Right lobe of liver (tissue), 6 donors: ENCODE data around the gene IKBKE. TPM values are rescaled to one million over a fixed set of nuclear protein-coding genes. Genes with fewer than 3 reads are reported as not detected.

Experiments
- ATAC-seq, 4 donors: fragments of 200-7000 bp; cut with Tn5 transposase; one replicate each; pipeline ENCODE4 v1.9.1; 2020; ENCODE audit warnings: mild to moderate bottlenecking in 4 of 4, moderate library complexity in 4 of 4
- DNase-seq, 3 donors: peaks; one replicate each; pipeline ENCODE4 v3.0.0-alpha.2; 2020
- H3K27ac ChIP-seq, 3 donors: fragments of 200-600 bp; one replicate each; pipeline ENCODE4 v1.8.0; 2022
- H3K27me3 ChIP-seq, 2 donors: fragments of 200-600 bp; one replicate each; pipeline ENCODE4 v1.8.0; 2022
- H3K36me3 ChIP-seq, 4 donors: fragments of 200-600 bp; sonication (generic) in 1 of 4; one replicate each; pipeline versions ENCODE4 v1.5.1 to v1.8.0; 2017 to 2022; ENCODE audit warnings: control low read depth in 1 of 4
- H3K4me1 ChIP-seq, 4 donors: fragments of 200-600 bp; sonication (generic) in 1 of 4; one replicate each; pipeline versions ENCODE4 v1.5.1 to v1.8.0; 2017 to 2022; ENCODE audit warnings: control low read depth in 1 of 4
- H3K4me3 ChIP-seq, 3 donors: fragments of 200-600 bp; one replicate each; pipeline ENCODE4 v1.8.0; 2022
- H3K9me3 ChIP-seq, 4 donors: fragments of 200-600 bp; sonication (generic) in 1 of 4; one replicate each; pipeline versions ENCODE4 v1.5.1 to v1.8.0; 2017 to 2022; ENCODE audit warnings: control low read depth in 1 of 4
- CTCF ChIP-seq, 4 donors: fragments of 200-600 bp in 3 of 4; fragments of 450-650 bp in 1 of 4; IDR thresholded peaks; one replicate each; pipeline versions ENCODE4 v1.5.1 to v1.8.0; 2016 to 2022; ENCODE audit warnings: antibody characterized with exemption in 4 of 4, mild to moderate bottlenecking in 2 of 4
- POLR2A ChIP-seq: fragments of 450-650 bp; IDR thresholded peaks from one replicate; pipeline ENCODE4 v1.6.1; 2017; ENCODE audit warnings: antibody characterized with exemption, mild to moderate bottlenecking
- WGBS: methylation state at CpG from one replicate; pipeline ENCODE4 v1.1.6; 2018; ENCODE audit warnings: low coverage, low lambda C conversion rate; ENCODE audit not compliant: insufficient coverage; ENCODE audit errors: missing lambda C conversion rate; 5-methylcytosine and 5-hydroxymethylcytosine counted together
- intact Hi-C, 2 donors: fragments of 100-400 bp; cut with DNase I; formaldehyde crosslinking; loops; one replicate each; pipeline versions ENCODE4 v1.11.2 to v1.14.1; 2022
- total RNA-seq, 6 experiments: library from RNA; depleted of rRNA in 2 of 6; stranded (reverse); fragments of >200 nt in 2 of 6; fragmentation: NEBNext Ultra II Directional in 3 of 6; extraction: Animal tissue kit (Norgen Biotek cat#: 25700) in 3 of 6; gene quantifications; one replicate each; pipeline versions ENCODE4 v1.1.0 to v1.2.4, GENCODE V29; 2016 to 2023
- donor health status: DM: no; HTN: yes; CAD: no.
- donor health status: DM: no; HTN: no; CAD: no.
- donor health status: DM: no; HTN: no; CAD: no.
- donor health status: DM: no; HTN: yes; CAD: no.
- donor health status: DM: no; HTN: yes; CAD: no.

IKBKE gene
- total RNA-seq, 6 experiments from 2014 or later, result 0.86 to 2.7 (median 1.9) TPM

- DNase-seq (no peak), ATAC-seq (no peak)
- Histone ChIP-seq H3K9me3 (no peaks in the 10 kb centered on the region), H3K27ac (no peak overlapping the region), H3K4me3 (no peak overlapping the region), H3K27me3 (no peaks in the 10 kb centered on the region), H3K36me3 (no peaks in the 10 kb centered on the region), H3K4me1 (peaks cover 0 to 10% (median 0%) of the 10 kb centered on the region in 4 donors)
- TF ChIP-seq POLR2A (no peak), CTCF (IDR thresholded peaks at IDR 0.05) (no peak)
- intact Hi-C loops, result loop anchor here in 1 of 2 donors (10.0 kb wide), 1 partner anchor 443 kb away; no protein-coding TSS in a partner anchor
- 70% methylated on average over 4 of the region's 7 CpGs for WGBS
These were observed 1.1 kb downstream of the IKBKE start for GRCh38 chr1:206471415-206471801.

GRCh38 chr1:206472024-206472423 lies 1.7 kb downstream of the IKBKE start:
- Histone ChIP-seq H3K27me3 (no peaks in the 10 kb centered on the region), H3K9me3 (no peaks in the 10 kb centered on the region), H3K4me3 (no peak overlapping the region), H3K36me3 (no peaks in the 10 kb centered on the region), H3K27ac (no peak overlapping the region), H3K4me1 (peaks cover 0 to 10% (median 0%) of the 10 kb centered on the region in 4 donors)
- DNase-seq (peak in 1 of 3 donors; percentile 22), ATAC-seq (no peak)
- no peak for TF ChIP-seq CTCF (IDR thresholded peaks at IDR 0.05)
- TF ChIP-seq POLR2A, result no peak
- intact Hi-C loops, result loop anchor here in 1 of 2 donors (10.0 kb wide), 1 partner anchor 443 kb away; no protein-coding TSS in a partner anchor
- WGBS, result no CpG with 5 or more reads among the region's 2 CpGs

- Histone ChIP-seq H3K4me3 (no peak overlapping the region), H3K36me3 (no peaks in the 10 kb centered on the region), H3K4me1 (peaks cover 0 to 10% (median 0%) of the 10 kb centered on the region in 4 donors), H3K27me3 (no peaks in the 10 kb centered on the region), H3K9me3 (no peaks in the 10 kb centered on the region), H3K27ac (no peak overlapping the region)
- DNase-seq (peak in 1 of 3 donors; percentile 57), ATAC-seq (peak in 3 of 4 donors; percentile 6 to 58 (median 15))
- WGBS, result 22% methylated on average over 2 of the region's 3 CpGs
- intact Hi-C loops, result loop anchor here in 1 of 2 donors (10.0 kb wide), 1 partner anchor 442 kb away; no protein-coding TSS in a partner anchor
- TF ChIP-seq CTCF (IDR thresholded peaks at IDR 0.05), result no peak
- no peak for TF ChIP-seq POLR2A
These were observed 2.2 kb downstream of the IKBKE start for GRCh38 chr1:206472454-206472853.

- Histone ChIP-seq H3K4me1 (peaks cover 0 to 10% (median 0%) of the 10 kb centered on the region in 4 donors), H3K27me3 (no peaks in the 10 kb centered on the region), H3K36me3 (no peaks in the 10 kb centered on the region), H3K4me3 (no peak overlapping the region), H3K27ac (no peak overlapping the region), H3K9me3 (no peaks in the 10 kb centered on the region)
- TF ChIP-seq POLR2A, result no peak
- no peak for ATAC-seq
- no peak for DNase-seq
- intact Hi-C loops, result loop anchor here in 1 of 2 donors (10.0 kb wide), 1 partner anchor 442 kb away; no protein-coding TSS in a partner anchor
- 52% methylated on average over 5 of the region's 5 CpGs for WGBS
These were observed 2.6 kb downstream of the IKBKE start for GRCh38 chr1:206472886-206473285.

GRCh38 chr1:206476058-206476457 lies 5.8 kb downstream of the IKBKE start:
- TF ChIP-seq CTCF (IDR thresholded peaks at IDR 0.05) (no peak), POLR2A (no peak)
- Histone ChIP-seq H3K4me3 (no peak overlapping the region), H3K27ac (no peak overlapping the region), H3K27me3 (no peaks in the 10 kb centered on the region), H3K4me1 (peaks cover 0 to under 1% (median 0%) of the 10 kb centered on the region in 4 donors), H3K9me3 (no peaks in the 10 kb centered on the region), H3K36me3 (no peaks in the 10 kb centered on the region)
- DNase-seq (peak in 1 of 3 donors; percentile 42), ATAC-seq (no peak)
- intact Hi-C loops, result loop anchor here in 1 of 2 donors (10.0 kb wide), 1 partner anchor 439 kb away; no protein-coding TSS in a partner anchor
- 80% methylated on average over 1 of the region's 17 CpGs for WGBS
